H9 (cell line): ENCODE data around the gene SBK3. TPM values are rescaled to one million over a fixed set of nuclear protein-coding genes. Genes with fewer than 3 reads are reported as not detected.

Source experiments
- DNase-seq: peaks from one replicate; pipeline ENCODE4 v3.0.0-alpha.2; 2017
- H2AFZ ChIP-seq: one replicate; pipeline ENCODE4 v1.6.1; 2013; ENCODE audit warnings: mild to moderate bottlenecking, low read length, control low read depth, moderate library complexity
- H2AK5ac ChIP-seq: 2 replicates; pipeline ENCODE4 v1.6.1; 2013; ENCODE audit warnings: low read length, control low read depth, mixed read lengths; ENCODE audit not compliant: insufficient read length
- H2BK120ac ChIP-seq: one replicate; pipeline ENCODE4 v1.6.1; 2013; ENCODE audit warnings: low read depth, mild to moderate bottlenecking, low read length, control low read depth, inconsistent platforms; ENCODE audit not compliant: poor library complexity, severe bottlenecking
- H2BK12ac ChIP-seq: 2 replicates; pipeline ENCODE4 v1.6.1; 2013; ENCODE audit warnings: low read length, control low read depth, mixed read lengths, low read depth; ENCODE audit not compliant: insufficient read length
- H2BK15ac ChIP-seq: 2 replicates; pipeline ENCODE4 v1.6.1; 2013; ENCODE audit warnings: low read depth, low read length, control low read depth
- H2BK20ac ChIP-seq: one replicate; pipeline ENCODE4 v1.6.1; 2013; ENCODE audit warnings: low read depth, mild to moderate bottlenecking, low read length, control low read depth, inconsistent platforms; ENCODE audit not compliant: poor library complexity, severe bottlenecking
- H2BK5ac ChIP-seq: 2 replicates; pipeline ENCODE4 v1.6.1; 2013; ENCODE audit warnings: low read length, control low read depth, mixed read lengths; ENCODE audit not compliant: insufficient read length
- H3K14ac ChIP-seq: 2 replicates; pipeline ENCODE4 v1.6.1; 2013; ENCODE audit warnings: low read length, control low read depth; ENCODE audit not compliant: insufficient read depth
- H3K18ac ChIP-seq: 2 replicates; pipeline ENCODE4 v1.6.1; 2013; ENCODE audit warnings: low read depth, mild to moderate bottlenecking, mixed read lengths, low read length, control low read depth; ENCODE audit not compliant: insufficient read length
- H3K23ac ChIP-seq: 2 replicates; pipeline ENCODE4 v1.6.1; 2013; ENCODE audit warnings: low read length, control low read depth, mixed read lengths, low read depth; ENCODE audit not compliant: insufficient read length
- H3K23me2 ChIP-seq: 2 replicates; pipeline ENCODE4 v1.6.1; 2013; ENCODE audit warnings: low read depth, mild to moderate bottlenecking, mixed read lengths, low read length, control low read depth; ENCODE audit not compliant: insufficient read length, poor library complexity, severe bottlenecking
- H3K27ac ChIP-seq: 2 replicates; pipeline ENCODE4 v1.5.1; 2013; ENCODE audit warnings: low read length, control low read depth, mixed read lengths, low read depth; ENCODE audit not compliant: insufficient read length
- H3K27me3 ChIP-seq: 2 replicates; pipeline ENCODE4 v1.6.1; 2013; ENCODE audit warnings: low read length, control low read depth, inconsistent platforms; ENCODE audit not compliant: insufficient read depth
- H3K4ac ChIP-seq: 2 replicates; pipeline ENCODE4 v1.6.1; 2013; ENCODE audit warnings: low read depth, mild to moderate bottlenecking, control low read depth, inconsistent platforms, low read length, moderate library complexity
- H3K4me1 ChIP-seq: 2 replicates; pipeline ENCODE4 v1.6.1; 2013; ENCODE audit warnings: low read length, control low read depth, inconsistent platforms; ENCODE audit not compliant: insufficient read depth
- H3K4me2 ChIP-seq: 2 replicates; pipeline ENCODE4 v1.6.1; 2013; ENCODE audit warnings: low read length, control low read depth, mixed read lengths; ENCODE audit not compliant: insufficient read length, insufficient read depth
- H3K56ac ChIP-seq: 2 replicates; pipeline ENCODE4 v1.6.1; 2013; ENCODE audit warnings: low read depth, mild to moderate bottlenecking, mixed read lengths, low read length, control low read depth; ENCODE audit not compliant: insufficient read length
- H3K79me1 ChIP-seq: 2 replicates; pipeline ENCODE4 v1.6.1; 2013; ENCODE audit warnings: low read depth, mild to moderate bottlenecking, moderate library complexity, low read length, control low read depth, inconsistent platforms; ENCODE audit not compliant: insufficient read depth, poor library complexity, severe bottlenecking
- H3K79me2 ChIP-seq: 2 replicates; pipeline ENCODE4 v1.6.1; 2013; ENCODE audit warnings: low read length, control low read depth, inconsistent platforms; ENCODE audit not compliant: insufficient read depth
- H3K9ac ChIP-seq: 2 replicates; pipeline ENCODE4 v1.6.1; 2013; ENCODE audit warnings: low read length, control low read depth, mixed read lengths; ENCODE audit not compliant: insufficient read length; ENCODE audit errors: extremely low read depth
- H3K9me3 ChIP-seq: one replicate; pipeline ENCODE4 v1.6.1; 2013; ENCODE audit warnings: low read depth, low read length, inconsistent platforms; ENCODE audit not compliant: control insufficient read depth
- H3T11ph ChIP-seq: one replicate; pipeline ENCODE4 v1.6.1; 2013; ENCODE audit warnings: mild to moderate bottlenecking, low read length, control low read depth, inconsistent platforms
- H4K20me1 ChIP-seq: one replicate; pipeline ENCODE4 v1.6.1; 2013; ENCODE audit not compliant: control insufficient read depth, insufficient read length, insufficient read depth
- H4K5ac ChIP-seq: 2 replicates; pipeline ENCODE4 v1.6.1; 2013; ENCODE audit warnings: low read depth, mild to moderate bottlenecking, mixed read lengths, low read length, control low read depth; ENCODE audit not compliant: insufficient read length
- H4K8ac ChIP-seq: replicated peaks from 2 replicates; pipeline ENCODE4 v1.6.1; 2013; ENCODE audit warnings: low read length, control low read depth, mixed read lengths, low read depth; ENCODE audit not compliant: insufficient read length
- H4K91ac ChIP-seq: 2 replicates; pipeline ENCODE4 v1.6.1; 2013; ENCODE audit warnings: low read depth, mild to moderate bottlenecking, moderate library complexity, mixed read lengths, low read length, control low read depth; ENCODE audit not compliant: insufficient read length
- H3K27ac Mint-ChIP-seq, 3 experiments: 2 replicates in 2 of 3; 3 replicates in 1 of 3; pipeline ENCODE4 v1.8.0; 2020 to 2021; ENCODE audit warnings: mixed read lengths in 3 of 3, mild to moderate bottlenecking in 1 of 3, moderate library complexity in 1 of 3
- H3K27me3 Mint-ChIP-seq: 2 replicates; pipeline ENCODE4 v1.8.0; 2021; ENCODE audit warnings: low read depth, mild to moderate bottlenecking, moderate library complexity, mixed read lengths
- H3K36me3 Mint-ChIP-seq, 3 experiments: 2 replicates in 2 of 3; 3 replicates in 1 of 3; pipeline ENCODE4 v1.8.0; 2020 to 2021; ENCODE audit warnings: low read depth in 3 of 3, mixed read lengths in 3 of 3; ENCODE audit not compliant: insufficient read depth in 1 of 3
- H3K4me1 Mint-ChIP-seq, 2 experiments: 2 replicates each; pipeline ENCODE4 v1.8.0; 2020; ENCODE audit warnings: mixed read lengths in 2 of 2
- H3K4me3 Mint-ChIP-seq, 2 experiments: 2 replicates in 1 of 2; 3 replicates in 1 of 2; pipeline ENCODE4 v1.8.0; 2020 to 2021; ENCODE audit warnings: mild to moderate bottlenecking in 2 of 2, mixed read lengths in 2 of 2, moderate library complexity in 1 of 2
- H3K9me3 Mint-ChIP-seq, 2 experiments: 2 replicates in 1 of 2; 3 replicates in 1 of 2; pipeline ENCODE4 v1.8.0; 2020; ENCODE audit warnings: mild to moderate bottlenecking in 2 of 2, mixed read lengths in 2 of 2, moderate library complexity in 1 of 2
- WGBS: extraction: QIAGEN DNeasy Blood & Tissue Kit; methylation state at CpG from one replicate; pipeline ENCODE4 v1.1.7; 2013; ENCODE audit warnings: missing lambda C conversion rate, low lambda C conversion rate, mixed read lengths; ENCODE audit not compliant: insufficient read length; ENCODE audit errors: extremely low coverage; 5-methylcytosine and 5-hydroxymethylcytosine counted together
- total RNA-seq: library from RNA; stranded (reverse); gene quantifications from 2 replicates; pipeline ENCODE4 v1.2.1, GENCODE V29; 2021
- TF ChIP-seq, protein P1 (sequence below): fragments of 200-600 bp; sonication (generic); conservative IDR thresholded peaks from 3 replicates; pipeline ENCODE4 v1.8.0; 2021; ENCODE audit warnings: antibody characterized with exemption, mild to moderate bottlenecking

The SBK3 gene
- total RNA-seq, 1 experiment from 2014 or later, result 0.70 TPM

- Histone ChIP-seq H3K79me1 (no peaks in the 10 kb centered on the region), H2AK5ac (no peak overlapping the region), H3K23ac (no peak overlapping the region), H2BK15ac (no peak overlapping the region), H2BK20ac (no peak overlapping the region), H3K79me2 (no peaks in the 10 kb centered on the region), H3K14ac (no peak overlapping the region), H2AFZ (no peak overlapping the region), H4K8ac (no peak overlapping the region), H3K27me3 (no peaks in the 10 kb centered on the region), H4K91ac (no peak overlapping the region), H2BK12ac (no peak overlapping the region), H3K56ac (no peak overlapping the region), H3K9me3 (no peaks in the 10 kb centered on the region), H3K4ac (no peak overlapping the region), H3K27ac (no peak overlapping the region), H2BK5ac (no peak overlapping the region), H3K4me1 (no peaks in the 10 kb centered on the region), H3K9ac (no peak overlapping the region), H3K23me2 (peaks cover 3% of the 10 kb centered on the region), H3T11ph (no peak overlapping the region), H3K18ac (no peak overlapping the region), H3K4me2 (no peak overlapping the region), H2BK120ac (no peak overlapping the region), H4K5ac (no peak overlapping the region), H4K20me1 (no peaks in the 10 kb centered on the region)
- peaks cover 12% of the 10 kb centered on the region for H3K27me3 Mint-ChIP-seq
- TF ChIP-seq, protein P1, sequence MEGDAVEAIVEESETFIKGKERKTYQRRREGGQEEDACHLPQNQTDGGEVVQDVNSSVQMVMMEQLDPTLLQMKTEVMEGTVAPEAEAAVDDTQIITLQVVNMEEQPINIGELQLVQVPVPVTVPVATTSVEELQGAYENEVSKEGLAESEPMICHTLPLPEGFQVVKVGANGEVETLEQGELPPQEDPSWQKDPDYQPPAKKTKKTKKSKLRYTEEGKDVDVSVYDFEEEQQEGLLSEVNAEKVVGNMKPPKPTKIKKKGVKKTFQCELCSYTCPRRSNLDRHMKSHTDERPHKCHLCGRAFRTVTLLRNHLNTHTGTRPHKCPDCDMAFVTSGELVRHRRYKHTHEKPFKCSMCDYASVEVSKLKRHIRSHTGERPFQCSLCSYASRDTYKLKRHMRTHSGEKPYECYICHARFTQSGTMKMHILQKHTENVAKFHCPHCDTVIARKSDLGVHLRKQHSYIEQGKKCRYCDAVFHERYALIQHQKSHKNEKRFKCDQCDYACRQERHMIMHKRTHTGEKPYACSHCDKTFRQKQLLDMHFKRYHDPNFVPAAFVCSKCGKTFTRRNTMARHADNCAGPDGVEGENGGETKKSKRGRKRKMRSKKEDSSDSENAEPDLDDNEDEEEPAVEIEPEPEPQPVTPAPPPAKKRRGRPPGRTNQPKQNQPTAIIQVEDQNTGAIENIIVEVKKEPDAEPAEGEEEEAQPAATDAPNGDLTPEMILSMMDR, result no peak
- no peak overlapping the region for H3K4me3 Mint-ChIP-seq
- H3K36me3 Mint-ChIP-seq, result no peaks in the 10 kb centered on the region
- peaks cover 0 to 3% of the 10 kb centered on the region in 2 experiments; a peak in 3 of 4 replicates for H3K4me1 Mint-ChIP-seq
- H3K27ac Mint-ChIP-seq, result no peak overlapping the region
- WGBS, result no CpG with 5 or more reads among the region's 14 CpGs
- no peak for DNase-seq
- no peaks in the 10 kb centered on the region for H3K9me3 Mint-ChIP-seq
Observed at GRCh38 chr19:55520691-55521292, 24.6 kb downstream of the SBK3 start.
